ENCODE results near the gene GPR157. TPM values are rescaled to one million over a fixed set of nuclear protein-coding genes. Genes with fewer than 3 reads are reported as not detected.
"Not testable (repeated sequence)": the region's sequence is repeated elsewhere in the genome, so short reads cannot be mapped to it uniquely, and the experiment has no call there.

The GPR157 gene
- total and polyA plus RNA-seq, 10 of the 15 experiments (the other 5 are each of a cell fraction or from before 2014, with no cell fraction given): 0.66 to 15.9 (median 3.1) TPM

DNA sequence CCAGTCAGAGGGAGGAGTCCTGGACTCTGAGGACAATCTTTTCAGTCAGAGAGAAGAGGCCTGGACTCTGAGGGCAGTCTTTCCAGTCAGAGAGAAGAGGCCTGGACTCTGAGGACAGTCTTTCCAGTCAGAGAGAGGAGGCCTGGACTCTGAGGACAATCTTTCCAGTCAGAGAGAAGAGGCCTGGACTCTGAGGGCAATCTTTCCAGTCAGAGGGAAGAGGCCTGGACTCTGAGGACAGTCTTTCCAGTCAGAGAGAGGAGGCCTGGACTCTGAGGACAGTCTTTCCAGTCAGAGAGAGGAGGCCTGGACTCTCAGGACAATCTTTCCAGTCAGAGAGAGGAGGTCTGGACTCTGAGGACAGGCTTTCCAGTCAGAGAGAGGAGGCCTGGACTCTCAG, 26.5 kb upstream of the GPR157 start:
- H4K20me1 ChIP-seq (ENCODE audit: control insufficient read depth, insufficient read depth); H3K4me1 ChIP-seq (ENCODE audit: control insufficient read depth, insufficient read depth, low read length); POLR2A ChIA-PET; DNase-seq (ENCODE audit: low read depth, low spot score); H2AFZ ChIP-seq (ENCODE audit: control insufficient read depth, low read depth, low read length); BruUV-seq (replicated peaks); H3K27ac ChIP-seq (ENCODE audit: control insufficient read depth, insufficient read depth); H3K27me3 ChIP-seq (replicated peaks in 1 of 2; ENCODE audit: control insufficient read depth in 2 of 2, insufficient read depth in 2 of 2, low read length in 1 of 2); intact Hi-C loops (cut with micrococcal nuclease; ENCODE audit: unreplicated experiment); CTCF ChIA-PET; FAIRE-seq; H3K4me3 ChIP-seq; RAD21 ChIA-PET (ENCODE audit: unreplicated experiment); H3K9ac ChIP-seq (ENCODE audit: control insufficient read depth, insufficient read depth, low read length); H3K4me2 ChIP-seq (ENCODE audit: control insufficient read depth, insufficient read depth); H3K9me3 ChIP-seq (replicated peaks; ENCODE audit: control insufficient read depth, insufficient read depth, low read length); ATAC-seq; SMC1A ChIA-PET (ENCODE audit: uncharacterized antibody, unreplicated experiment); in situ Hi-C loops (cut with MboI): not testable (repeated sequence)
- peaks cover 11 to 28% of the 10 kb centered on the region in 2 experiments for H3K36me3 ChIP-seq (ENCODE audit: control insufficient read depth in 2 of 2, insufficient read depth in 2 of 2, low read length in 1 of 2)
- peaks cover 37% of the 10 kb centered on the region for H3K79me2 ChIP-seq (ENCODE audit: control insufficient read depth, insufficient read depth, low read length)

DNA sequence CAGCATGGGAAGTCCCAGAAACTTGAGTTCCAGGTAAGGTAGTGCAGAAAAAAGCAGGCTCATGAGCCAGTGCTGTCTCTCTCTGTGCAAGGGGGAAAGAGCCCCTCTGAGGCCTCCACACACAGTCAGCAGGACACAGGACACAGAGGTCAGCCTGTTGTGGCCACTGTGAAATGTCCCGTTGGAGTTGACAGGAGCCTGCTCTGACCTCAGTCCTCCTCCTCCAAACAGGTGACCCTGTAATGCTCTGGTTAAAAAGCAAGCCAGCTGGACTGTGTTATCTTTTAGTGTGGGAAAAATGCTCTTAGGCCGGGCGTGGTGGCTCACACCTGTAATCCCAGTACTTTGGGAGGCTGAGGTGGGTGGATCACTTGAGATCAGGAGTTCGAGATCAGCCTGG, 24.2 kb upstream of the GPR157 start:
- in situ Hi-C loops (cut with MboI) (no loop called here), intact Hi-C loops (cut with micrococcal nuclease; ENCODE audit: unreplicated experiment) (no loop called here)
- DNase-seq (ENCODE audit: low read depth, low spot score) (no peak), FAIRE-seq (no peak), ATAC-seq (no peak)
- TF ChIP-seq, protein P1, sequence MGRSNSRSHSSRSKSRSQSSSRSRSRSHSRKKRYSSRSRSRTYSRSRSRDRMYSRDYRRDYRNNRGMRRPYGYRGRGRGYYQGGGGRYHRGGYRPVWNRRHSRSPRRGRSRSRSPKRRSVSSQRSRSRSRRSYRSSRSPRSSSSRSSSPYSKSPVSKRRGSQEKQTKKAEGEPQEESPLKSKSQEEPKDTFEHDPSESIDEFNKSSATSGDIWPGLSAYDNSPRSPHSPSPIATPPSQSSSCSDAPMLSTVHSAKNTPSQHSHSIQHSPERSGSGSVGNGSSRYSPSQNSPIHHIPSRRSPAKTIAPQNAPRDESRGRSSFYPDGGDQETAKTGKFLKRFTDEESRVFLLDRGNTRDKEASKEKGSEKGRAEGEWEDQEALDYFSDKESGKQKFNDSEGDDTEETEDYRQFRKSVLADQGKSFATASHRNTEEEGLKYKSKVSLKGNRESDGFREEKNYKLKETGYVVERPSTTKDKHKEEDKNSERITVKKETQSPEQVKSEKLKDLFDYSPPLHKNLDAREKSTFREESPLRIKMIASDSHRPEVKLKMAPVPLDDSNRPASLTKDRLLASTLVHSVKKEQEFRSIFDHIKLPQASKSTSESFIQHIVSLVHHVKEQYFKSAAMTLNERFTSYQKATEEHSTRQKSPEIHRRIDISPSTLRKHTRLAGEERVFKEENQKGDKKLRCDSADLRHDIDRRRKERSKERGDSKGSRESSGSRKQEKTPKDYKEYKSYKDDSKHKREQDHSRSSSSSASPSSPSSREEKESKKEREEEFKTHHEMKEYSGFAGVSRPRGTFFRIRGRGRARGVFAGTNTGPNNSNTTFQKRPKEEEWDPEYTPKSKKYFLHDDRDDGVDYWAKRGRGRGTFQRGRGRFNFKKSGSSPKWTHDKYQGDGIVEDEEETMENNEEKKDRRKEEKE (IDR thresholded peaks at IDR 0.05): no peak
- no peak for TF ChIP-seq FOXM1 (IDR thresholded peaks at IDR 0.05; ENCODE audit: low read depth, low read length)
- TF ChIP-seq EGR1 (IDR thresholded peaks at IDR 0.05; ENCODE audit: borderline replicate concordance in 1 of 2, low read depth in 2 of 2, low read length in 2 of 2): no peak
- TF ChIP-seq, protein P2, sequence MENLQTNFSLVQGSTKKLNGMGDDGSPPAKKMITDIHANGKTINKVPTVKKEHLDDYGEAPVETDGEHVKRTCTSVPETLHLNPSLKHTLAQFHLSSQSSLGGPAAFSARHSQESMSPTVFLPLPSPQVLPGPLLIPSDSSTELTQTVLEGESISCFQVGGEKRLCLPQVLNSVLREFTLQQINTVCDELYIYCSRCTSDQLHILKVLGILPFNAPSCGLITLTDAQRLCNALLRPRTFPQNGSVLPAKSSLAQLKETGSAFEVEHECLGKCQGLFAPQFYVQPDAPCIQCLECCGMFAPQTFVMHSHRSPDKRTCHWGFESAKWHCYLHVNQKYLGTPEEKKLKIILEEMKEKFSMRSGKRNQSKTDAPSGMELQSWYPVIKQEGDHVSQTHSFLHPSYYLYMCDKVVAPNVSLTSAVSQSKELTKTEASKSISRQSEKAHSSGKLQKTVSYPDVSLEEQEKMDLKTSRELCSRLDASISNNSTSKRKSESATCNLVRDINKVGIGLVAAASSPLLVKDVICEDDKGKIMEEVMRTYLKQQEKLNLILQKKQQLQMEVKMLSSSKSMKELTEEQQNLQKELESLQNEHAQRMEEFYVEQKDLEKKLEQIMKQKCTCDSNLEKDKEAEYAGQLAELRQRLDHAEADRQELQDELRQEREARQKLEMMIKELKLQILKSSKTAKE (IDR thresholded peaks at IDR 0.05; ENCODE audit: low read depth, poor library complexity, severe bottlenecking): no peak
- no peak for TF ChIP-seq POLR2AphosphoS2 (IDR thresholded peaks at IDR 0.05; ENCODE audit: low read depth, low read length)
- TF ChIP-seq CHD1 (IDR thresholded peaks at IDR 0.05; ENCODE audit: low read depth, low read length): no peak
- TF ChIP-seq SIN3A (IDR thresholded peaks at IDR 0.05; ENCODE audit: low read depth, low read length): no peak
- no peak for TF ChIP-seq NFXL1 (IDR thresholded peaks at IDR 0.05; ENCODE audit: borderline replicate concordance)
- TF ChIP-seq TBL1XR1 (IDR thresholded peaks at IDR 0.05; ENCODE audit: low read depth, low read length): no peak
- no peak for TF ChIP-seq FOXK2 (IDR thresholded peaks at IDR 0.05)
- ChIA-PET SMC1A (ENCODE audit: uncharacterized antibody, unreplicated experiment) (no interaction called here), RAD21 (ENCODE audit: unreplicated experiment) (no interaction called here), CTCF (interaction anchor here (0.9 kb wide), 1 partner anchor 11 kb away, joined by 3 read pairs; no protein-coding TSS in a partner anchor), POLR2A (interaction anchor here (0.7 kb wide), 1 partner anchor 967 kb away, joined by 3 read pairs; no protein-coding TSS in a partner anchor)
- H3K4me1 ChIP-seq (ENCODE audit: control insufficient read depth, insufficient read depth, low read length): no peaks in the 10 kb centered on the region
- WGBS (ENCODE audit: insufficient coverage, insufficient replicate concordance, low lambda C conversion rate, missing lambda C conversion rate): 98% methylated on average over 4 of the region's 4 CpGs
- H3K36me3 ChIP-seq (ENCODE audit: control insufficient read depth in 2 of 2, insufficient read depth in 2 of 2, low read length in 1 of 2): peaks cover 12 to 28% of the 10 kb centered on the region in 2 experiments
- no peak overlapping the region for H3K4me3 ChIP-seq
- H4K20me1 ChIP-seq (ENCODE audit: control insufficient read depth, insufficient read depth): peaks cover 2% of the 10 kb centered on the region
- no peak overlapping the region for H3K9ac ChIP-seq (ENCODE audit: control insufficient read depth, insufficient read depth, low read length)
- no peak overlapping the region for H2AFZ ChIP-seq (ENCODE audit: control insufficient read depth, low read depth, low read length)
- H3K4me2 ChIP-seq (ENCODE audit: control insufficient read depth, insufficient read depth): no peak overlapping the region
- H3K79me2 ChIP-seq (ENCODE audit: control insufficient read depth, insufficient read depth, low read length): peaks cover 21% of the 10 kb centered on the region
- no peaks in the 10 kb centered on the region for H3K27me3 ChIP-seq (replicated peaks in 1 of 2; ENCODE audit: control insufficient read depth in 2 of 2, insufficient read depth in 2 of 2, low read length in 1 of 2)
- no peaks in the 10 kb centered on the region for H3K9me3 ChIP-seq (replicated peaks; ENCODE audit: control insufficient read depth, insufficient read depth, low read length)
- no TSS peak for BruUV-seq (replicated peaks)
- no peak overlapping the region for H3K27ac ChIP-seq (ENCODE audit: control insufficient read depth, insufficient read depth)
